Measurements from ENCODE around the gene ANKRD18A.

DNA sequence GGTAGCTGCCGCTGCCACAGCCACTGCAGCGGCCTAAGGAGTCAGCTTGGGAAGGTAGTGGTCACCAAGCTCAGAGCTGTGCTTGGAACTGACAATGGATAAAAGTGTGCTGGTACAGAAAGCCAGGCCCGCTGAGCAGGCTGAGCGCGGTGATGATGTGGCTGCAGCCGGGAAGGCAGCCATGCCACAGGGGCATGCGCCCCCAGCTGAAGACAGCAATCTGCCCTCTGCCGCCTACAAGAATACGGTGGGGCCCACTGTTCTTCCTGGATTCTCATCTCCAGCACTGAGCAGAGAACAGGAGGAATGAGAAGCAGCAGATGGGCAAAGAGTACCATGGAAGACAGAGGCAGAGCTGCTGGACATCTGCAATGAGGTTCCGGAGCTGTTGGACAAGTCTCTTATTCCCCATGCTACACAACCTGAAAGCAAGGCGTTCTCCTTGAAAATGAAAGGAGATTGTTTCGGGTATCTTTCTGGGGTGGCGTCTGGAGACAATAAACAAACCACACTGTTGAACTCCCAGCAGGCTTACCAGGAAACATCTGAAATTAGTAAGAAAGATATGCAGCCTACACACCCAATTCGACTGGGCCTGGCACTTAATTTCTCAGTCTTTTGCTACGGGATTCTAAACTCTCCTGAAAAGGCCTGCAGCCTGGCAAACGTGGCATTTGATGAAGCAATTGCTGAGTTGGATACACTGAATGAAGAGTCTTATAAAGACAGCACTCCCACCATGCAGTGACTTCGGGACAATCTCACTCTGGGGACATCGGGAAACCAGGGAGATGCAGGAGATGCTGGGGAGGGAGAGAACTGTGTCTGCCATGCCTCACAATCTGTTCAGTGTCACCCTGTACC lies 22.8 kb upstream of the ANKRD18A start:
- TF ChIP-seq POLR2A (IDR thresholded peaks at IDR 0.05; ENCODE audit: low read depth, low read length) (no peak), JUN (IDR thresholded peaks at IDR 0.05; ENCODE audit: borderline replicate concordance, insufficient read depth, insufficient read length, low read depth) (no peak), MYC (IDR thresholded peaks at IDR 0.05; ENCODE audit: low read depth, low read length) (no peak), MAX (IDR thresholded peaks at IDR 0.05; ENCODE audit: insufficient read depth, insufficient read length) (no peak), POLR2AphosphoS5 (IDR thresholded peaks at IDR 0.05; ENCODE audit: insufficient read depth, low read depth, low read length) (no peak), EZH2 (IDR thresholded peaks at IDR 0.05; ENCODE audit: borderline replicate concordance, low read depth, low read length, severe bottlenecking) (no peak), GATA2 (IDR thresholded peaks at IDR 0.05; ENCODE audit: insufficient read depth, insufficient read length, low read depth, low read length) (no peak), FOS (IDR thresholded peaks at IDR 0.05; ENCODE audit: borderline replicate concordance, insufficient read depth, low read length) (no peak)
- TF ChIP-seq, protein P1, sequence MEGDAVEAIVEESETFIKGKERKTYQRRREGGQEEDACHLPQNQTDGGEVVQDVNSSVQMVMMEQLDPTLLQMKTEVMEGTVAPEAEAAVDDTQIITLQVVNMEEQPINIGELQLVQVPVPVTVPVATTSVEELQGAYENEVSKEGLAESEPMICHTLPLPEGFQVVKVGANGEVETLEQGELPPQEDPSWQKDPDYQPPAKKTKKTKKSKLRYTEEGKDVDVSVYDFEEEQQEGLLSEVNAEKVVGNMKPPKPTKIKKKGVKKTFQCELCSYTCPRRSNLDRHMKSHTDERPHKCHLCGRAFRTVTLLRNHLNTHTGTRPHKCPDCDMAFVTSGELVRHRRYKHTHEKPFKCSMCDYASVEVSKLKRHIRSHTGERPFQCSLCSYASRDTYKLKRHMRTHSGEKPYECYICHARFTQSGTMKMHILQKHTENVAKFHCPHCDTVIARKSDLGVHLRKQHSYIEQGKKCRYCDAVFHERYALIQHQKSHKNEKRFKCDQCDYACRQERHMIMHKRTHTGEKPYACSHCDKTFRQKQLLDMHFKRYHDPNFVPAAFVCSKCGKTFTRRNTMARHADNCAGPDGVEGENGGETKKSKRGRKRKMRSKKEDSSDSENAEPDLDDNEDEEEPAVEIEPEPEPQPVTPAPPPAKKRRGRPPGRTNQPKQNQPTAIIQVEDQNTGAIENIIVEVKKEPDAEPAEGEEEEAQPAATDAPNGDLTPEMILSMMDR (IDR thresholded peaks at IDR 0.05; ENCODE audit: extremely low read depth in 1 of 2, insufficient read depth in 1 of 2, low read depth in 1 of 2, low read length in 2 of 2): no peak

All from endothelial cell of umbilical vein (primary cell).